HFFc6 (cell line): ENCODE data around the gene LIN9. TPM values are rescaled to one million over a fixed set of nuclear protein-coding genes. Genes with fewer than 3 reads are reported as not detected.

Experiments
- DNase-seq: peaks from one replicate; pipeline ENCODE4 v3.0.0-alpha.2; 2018
- H3K27ac Mint-ChIP-seq: 2 replicates; pipeline ENCODE4 v1.8.0; 2020; ENCODE audit warnings: mild to moderate bottlenecking, mixed read lengths
- H3K27me3 Mint-ChIP-seq: 2 replicates; pipeline ENCODE4 v1.8.0; 2021; ENCODE audit warnings: mild to moderate bottlenecking, moderate library complexity, mixed read lengths; ENCODE audit not compliant: insufficient read depth
- H3K36me3 Mint-ChIP-seq: 2 replicates; pipeline ENCODE4 v1.8.0; 2021; ENCODE audit warnings: low read depth, mixed read lengths
- H3K4me1 Mint-ChIP-seq: 2 replicates; pipeline ENCODE4 v1.8.0; 2020; ENCODE audit warnings: low read depth, mixed read lengths
- H3K4me3 Mint-ChIP-seq: 2 replicates; pipeline ENCODE4 v1.8.0; 2020; ENCODE audit warnings: mild to moderate bottlenecking, moderate library complexity, mixed read lengths
- H3K9me3 Mint-ChIP-seq: 2 replicates; pipeline ENCODE4 v1.8.0; 2020; ENCODE audit warnings: mild to moderate bottlenecking, mixed read lengths
- total RNA-seq, 6 experiments: library from RNA; stranded (reverse); fragmentation: NEBNext Ultra II Directional; extraction: Animal tissue kit (Norgen Biotek cat#: 25700); gene quantifications; 2 replicates in 1 of 6; 3 replicates in 5 of 6; pipeline ENCODE4 v1.2.3, GENCODE V29; 2021
- TF ChIP-seq, protein P1 (sequence below): fragments of 200-600 bp; sonication (generic); IDR thresholded peaks from 2 replicates; pipeline ENCODE4 v1.5.0; 2021; ENCODE audit warnings: antibody characterized with exemption, mild to moderate bottlenecking

LIN9 gene
- total RNA-seq, 6 experiments from 2014 or later = 3.6 to 5.2 (median 4.5) TPM

DNA sequence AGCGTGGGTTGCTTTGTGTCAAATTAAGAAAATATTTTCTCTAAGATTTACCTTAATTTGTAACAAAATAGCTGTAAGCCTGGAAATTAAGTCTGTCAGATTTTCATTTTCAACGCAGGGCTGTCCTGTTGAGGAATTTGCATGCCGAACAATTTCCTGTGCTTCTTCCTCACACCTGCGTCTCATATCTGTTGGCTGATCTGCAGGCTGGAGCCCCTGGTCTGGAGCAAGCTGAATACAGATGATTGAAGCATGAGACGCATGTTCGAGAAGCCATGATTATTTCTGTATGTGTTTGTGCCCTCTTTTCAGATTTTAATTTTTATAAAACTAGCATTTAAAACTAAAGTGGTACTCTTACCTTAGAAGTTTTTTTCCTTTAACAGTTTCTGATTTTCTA is 75.7 kb downstream of the LIN9 start:
- no peak for DNase-seq
- Mint-ChIP-seq H3K4me3 (no peak overlapping the region), H3K9me3 (no peaks in the 10 kb centered on the region), H3K36me3 (no peaks in the 10 kb centered on the region), H3K27me3 (no peaks in the 10 kb centered on the region), H3K4me1 (no peaks in the 10 kb centered on the region), H3K27ac (no peak overlapping the region)
- TF ChIP-seq, protein P1, sequence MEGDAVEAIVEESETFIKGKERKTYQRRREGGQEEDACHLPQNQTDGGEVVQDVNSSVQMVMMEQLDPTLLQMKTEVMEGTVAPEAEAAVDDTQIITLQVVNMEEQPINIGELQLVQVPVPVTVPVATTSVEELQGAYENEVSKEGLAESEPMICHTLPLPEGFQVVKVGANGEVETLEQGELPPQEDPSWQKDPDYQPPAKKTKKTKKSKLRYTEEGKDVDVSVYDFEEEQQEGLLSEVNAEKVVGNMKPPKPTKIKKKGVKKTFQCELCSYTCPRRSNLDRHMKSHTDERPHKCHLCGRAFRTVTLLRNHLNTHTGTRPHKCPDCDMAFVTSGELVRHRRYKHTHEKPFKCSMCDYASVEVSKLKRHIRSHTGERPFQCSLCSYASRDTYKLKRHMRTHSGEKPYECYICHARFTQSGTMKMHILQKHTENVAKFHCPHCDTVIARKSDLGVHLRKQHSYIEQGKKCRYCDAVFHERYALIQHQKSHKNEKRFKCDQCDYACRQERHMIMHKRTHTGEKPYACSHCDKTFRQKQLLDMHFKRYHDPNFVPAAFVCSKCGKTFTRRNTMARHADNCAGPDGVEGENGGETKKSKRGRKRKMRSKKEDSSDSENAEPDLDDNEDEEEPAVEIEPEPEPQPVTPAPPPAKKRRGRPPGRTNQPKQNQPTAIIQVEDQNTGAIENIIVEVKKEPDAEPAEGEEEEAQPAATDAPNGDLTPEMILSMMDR = no peak

- Mint-ChIP-seq H3K4me1 (no peaks in the 10 kb centered on the region), H3K36me3 (no peaks in the 10 kb centered on the region), H3K27ac (no peak overlapping the region), H3K9me3 (no peaks in the 10 kb centered on the region), H3K27me3 (peaks cover 8% of the 10 kb centered on the region; the same call in 1 of the 2 replicates), H3K4me3 (no peak overlapping the region)
- no peak for DNase-seq
- TF ChIP-seq, protein P1 = no peak
These were observed 82.4 kb downstream of the LIN9 start for GRCh38 chr1:226226601-226227000.

DNA sequence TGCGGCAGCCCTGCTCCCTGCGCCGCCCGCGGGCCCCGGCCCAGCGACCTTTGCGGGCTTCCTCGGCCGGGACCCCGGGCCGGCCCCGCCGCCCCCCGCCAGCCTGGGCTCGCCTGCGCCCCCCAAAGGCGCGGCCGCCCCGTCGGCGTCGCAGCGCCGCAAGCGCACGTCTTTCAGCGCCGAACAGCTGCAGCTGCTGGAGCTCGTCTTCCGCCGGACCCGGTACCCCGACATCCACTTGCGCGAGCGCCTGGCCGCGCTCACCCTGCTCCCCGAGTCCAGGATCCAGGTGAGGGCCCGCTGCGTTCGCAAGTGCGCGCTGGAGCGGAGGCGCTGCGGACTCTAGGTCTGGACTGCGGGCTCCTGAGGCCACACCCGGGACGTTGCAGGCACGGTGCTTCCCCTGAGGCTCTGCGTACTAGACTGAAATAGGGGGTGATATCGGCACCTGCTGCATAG is 85.1 kb downstream of the LIN9 start:
- H3K27me3 Mint-ChIP-seq = peaks cover 10% of the 10 kb centered on the region; the same call in 1 of the 2 replicates
- DNase-seq = no peak

GRCh38 chr1:226223157-226223785 is 85.7 kb downstream of the LIN9 start, which contains the start of gene MIXL1:
TSS of gene MIXL1 (plus strand) at chr1:226223664. CDS start at chr1:226223682, 18 bp downstream.
- Mint-ChIP-seq H3K4me1 (no peaks in the 10 kb centered on the region), H3K27ac (no peak within 1 kb of the TSS), H3K27me3 (peaks cover 10% of the 10 kb centered on the region; the same call in 1 of the 2 replicates), H3K4me3 (peak within 1 kb of the TSS; percentile 42), H3K36me3 (no peaks in the 10 kb centered on the region), H3K9me3 (no peaks in the 10 kb centered on the region)
- DNase-seq = no peak
- TF ChIP-seq, protein P1 = no peak

More for the DNA sequence above, 85.1 kb downstream of the LIN9 start:
- Mint-ChIP-seq H3K9me3 (no peaks in the 10 kb centered on the region), H3K36me3 (no peaks in the 10 kb centered on the region), H3K27ac (no peak overlapping the region), H3K4me1 (no peaks in the 10 kb centered on the region), H3K4me3 (peak overlapping the region; percentile 42; the same call in 1 of the 2 replicates)
- TF ChIP-seq, protein P1 = no peak

- Mint-ChIP-seq H3K36me3 (no peaks in the 10 kb centered on the region), H3K27ac (no peak overlapping the region), H3K9me3 (no peaks in the 10 kb centered on the region), H3K27me3 (peaks cover 10% of the 10 kb centered on the region; the same call in 1 of the 2 replicates), H3K4me1 (no peaks in the 10 kb centered on the region), H3K4me3 (no peak overlapping the region; the same call in 1 of the 2 replicates)
- TF ChIP-seq, protein P1 = no peak
- DNase-seq = no peak
These were observed 86.3 kb downstream of the LIN9 start for GRCh38 chr1:226222686-226223085.
